Stomach (tissue), 4 donors: ENCODE results near the gene CEP112.

Experiments used
- EP300 ChIP-seq: sonication (generic); formaldehyde crosslinking; IDR thresholded peaks from one replicate; pipeline ENCODE4 v1.6.1; 2017; ENCODE audit warnings: antibody characterized with exemption
- TF ChIP-seq, protein P1 (sequence below), 7 experiments: fragments of 450-650 bp in 4 of 7; fragments of 200-600 bp in 3 of 7; sonication (generic) in 3 of 7; IDR thresholded peaks; one replicate each; pipeline ENCODE4 v1.5.1; 2016 to 2019; ENCODE audit warnings: antibody characterized with exemption in 7 of 7, control low read depth in 2 of 7, mild to moderate bottlenecking in 1 of 7

DNA sequence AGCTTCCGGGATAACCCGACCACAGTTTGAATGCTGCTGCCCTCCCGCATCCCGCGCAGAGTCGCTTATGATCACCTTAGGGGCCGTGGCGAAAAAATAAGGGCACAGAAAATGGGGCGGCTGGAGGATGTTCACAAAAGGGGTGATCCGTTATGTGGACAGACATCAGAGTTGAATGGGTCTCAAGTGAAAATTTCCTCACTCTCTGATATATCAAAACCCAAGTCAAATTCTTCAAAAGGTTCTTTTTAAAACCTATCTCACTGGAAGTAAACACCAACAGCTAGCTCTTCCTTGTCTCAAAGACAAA, 400 bp upstream of the CEP112 start:
- TF ChIP-seq, protein P1, sequence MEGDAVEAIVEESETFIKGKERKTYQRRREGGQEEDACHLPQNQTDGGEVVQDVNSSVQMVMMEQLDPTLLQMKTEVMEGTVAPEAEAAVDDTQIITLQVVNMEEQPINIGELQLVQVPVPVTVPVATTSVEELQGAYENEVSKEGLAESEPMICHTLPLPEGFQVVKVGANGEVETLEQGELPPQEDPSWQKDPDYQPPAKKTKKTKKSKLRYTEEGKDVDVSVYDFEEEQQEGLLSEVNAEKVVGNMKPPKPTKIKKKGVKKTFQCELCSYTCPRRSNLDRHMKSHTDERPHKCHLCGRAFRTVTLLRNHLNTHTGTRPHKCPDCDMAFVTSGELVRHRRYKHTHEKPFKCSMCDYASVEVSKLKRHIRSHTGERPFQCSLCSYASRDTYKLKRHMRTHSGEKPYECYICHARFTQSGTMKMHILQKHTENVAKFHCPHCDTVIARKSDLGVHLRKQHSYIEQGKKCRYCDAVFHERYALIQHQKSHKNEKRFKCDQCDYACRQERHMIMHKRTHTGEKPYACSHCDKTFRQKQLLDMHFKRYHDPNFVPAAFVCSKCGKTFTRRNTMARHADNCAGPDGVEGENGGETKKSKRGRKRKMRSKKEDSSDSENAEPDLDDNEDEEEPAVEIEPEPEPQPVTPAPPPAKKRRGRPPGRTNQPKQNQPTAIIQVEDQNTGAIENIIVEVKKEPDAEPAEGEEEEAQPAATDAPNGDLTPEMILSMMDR (IDR thresholded peaks at IDR 0.05): no peak
- TF ChIP-seq EP300: no peak
